GM12801 (cell line): ENCODE data around the gene PGBD2.

ENCODE experiments used
- TF ChIP-seq, protein P1 (sequence below): IDR thresholded peaks from one replicate; pipeline ENCODE4 v1.5.1; 2011; ENCODE audit warnings: control low read depth; ENCODE audit not compliant: insufficient read length; ENCODE audit errors: extremely low read depth

The PGBD2 gene

DNA sequence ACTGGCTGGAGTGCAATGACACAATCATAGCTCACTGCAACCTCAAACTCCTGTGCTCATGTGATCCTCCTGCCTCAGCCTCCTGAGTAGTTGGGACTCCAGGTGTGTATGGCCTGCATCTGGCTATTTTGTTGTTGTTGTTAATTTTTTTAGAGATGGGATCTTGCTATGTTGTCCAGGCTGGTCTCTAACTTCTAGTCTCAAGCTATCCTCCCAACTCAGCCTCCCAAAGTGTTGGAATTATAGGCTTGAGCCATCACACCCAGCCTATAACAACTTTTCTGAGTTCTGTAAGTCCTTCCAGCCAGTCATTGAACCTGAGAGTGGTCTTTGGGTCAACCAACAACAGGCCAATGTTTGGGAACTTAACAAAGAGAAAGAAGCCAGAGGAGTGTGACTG lies 11.2 kb upstream of the PGBD2 start:
- TF ChIP-seq, protein P1, sequence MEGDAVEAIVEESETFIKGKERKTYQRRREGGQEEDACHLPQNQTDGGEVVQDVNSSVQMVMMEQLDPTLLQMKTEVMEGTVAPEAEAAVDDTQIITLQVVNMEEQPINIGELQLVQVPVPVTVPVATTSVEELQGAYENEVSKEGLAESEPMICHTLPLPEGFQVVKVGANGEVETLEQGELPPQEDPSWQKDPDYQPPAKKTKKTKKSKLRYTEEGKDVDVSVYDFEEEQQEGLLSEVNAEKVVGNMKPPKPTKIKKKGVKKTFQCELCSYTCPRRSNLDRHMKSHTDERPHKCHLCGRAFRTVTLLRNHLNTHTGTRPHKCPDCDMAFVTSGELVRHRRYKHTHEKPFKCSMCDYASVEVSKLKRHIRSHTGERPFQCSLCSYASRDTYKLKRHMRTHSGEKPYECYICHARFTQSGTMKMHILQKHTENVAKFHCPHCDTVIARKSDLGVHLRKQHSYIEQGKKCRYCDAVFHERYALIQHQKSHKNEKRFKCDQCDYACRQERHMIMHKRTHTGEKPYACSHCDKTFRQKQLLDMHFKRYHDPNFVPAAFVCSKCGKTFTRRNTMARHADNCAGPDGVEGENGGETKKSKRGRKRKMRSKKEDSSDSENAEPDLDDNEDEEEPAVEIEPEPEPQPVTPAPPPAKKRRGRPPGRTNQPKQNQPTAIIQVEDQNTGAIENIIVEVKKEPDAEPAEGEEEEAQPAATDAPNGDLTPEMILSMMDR: no peak

DNA sequence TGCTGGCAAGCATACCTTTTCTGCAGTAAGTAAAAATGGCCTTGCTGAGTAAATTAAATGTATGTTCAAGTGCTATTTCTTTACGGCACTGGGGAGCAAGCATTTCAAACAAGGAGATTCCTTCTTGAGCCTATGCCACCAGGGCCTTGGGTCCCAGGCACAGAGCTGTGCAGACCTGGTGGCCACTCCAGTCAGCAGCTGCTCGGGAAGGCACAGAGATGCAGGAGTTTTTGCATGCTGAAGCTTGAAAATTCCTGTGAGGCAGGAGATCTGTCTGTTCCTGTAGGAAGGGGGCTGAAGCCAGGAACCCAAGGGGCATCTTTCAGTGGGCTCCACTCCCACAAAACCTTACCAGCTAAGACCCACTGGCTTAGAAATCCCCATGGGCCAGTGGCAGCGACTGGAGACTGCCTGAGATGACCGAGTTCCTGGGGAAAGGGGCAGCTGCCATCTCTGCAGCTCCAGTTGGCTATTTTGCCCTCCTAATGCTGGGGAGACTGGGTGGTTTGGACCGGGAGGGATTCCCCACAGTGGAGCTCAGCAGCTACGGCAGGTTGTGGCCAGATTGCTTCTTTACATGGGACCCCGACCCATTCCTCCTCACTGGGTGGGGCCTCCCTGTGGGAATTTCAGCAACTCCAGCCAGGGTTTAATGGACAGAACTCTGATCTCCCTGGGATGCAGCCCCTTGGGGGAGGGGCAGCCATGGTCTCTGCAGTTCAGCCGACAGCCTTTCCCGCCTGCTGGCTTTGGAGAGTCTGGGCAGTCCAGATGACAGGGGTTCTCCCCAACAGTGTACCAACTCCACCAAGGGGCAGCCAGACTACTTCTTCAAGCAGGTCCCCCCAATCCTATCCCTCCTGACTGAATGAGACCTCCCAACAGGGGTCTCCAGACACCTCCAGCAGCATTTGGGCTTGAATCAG lies 8.4 kb upstream of the PGBD2 start:
- TF ChIP-seq, protein P1: no peak

DNA sequence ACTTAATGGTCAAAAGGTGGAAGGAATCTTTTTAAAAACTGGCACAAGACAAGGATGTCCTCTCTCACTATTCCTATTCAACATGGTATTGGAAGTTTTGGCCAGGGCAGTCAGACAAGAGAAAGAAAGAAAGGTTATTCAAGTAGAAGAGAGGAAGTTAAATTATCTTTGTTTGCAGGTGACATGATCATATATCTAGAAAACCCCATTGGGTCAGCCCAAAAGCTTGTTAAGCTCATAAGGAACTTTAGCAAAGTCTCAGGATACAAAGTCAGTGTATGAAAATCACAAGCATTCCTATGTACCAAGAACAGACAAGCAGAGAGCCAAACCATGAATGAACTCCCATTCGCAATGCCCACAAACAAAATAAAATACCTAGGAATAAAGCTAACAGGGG lies 5.4 kb upstream of the PGBD2 start:
- TF ChIP-seq, protein P1: no peak

DNA sequence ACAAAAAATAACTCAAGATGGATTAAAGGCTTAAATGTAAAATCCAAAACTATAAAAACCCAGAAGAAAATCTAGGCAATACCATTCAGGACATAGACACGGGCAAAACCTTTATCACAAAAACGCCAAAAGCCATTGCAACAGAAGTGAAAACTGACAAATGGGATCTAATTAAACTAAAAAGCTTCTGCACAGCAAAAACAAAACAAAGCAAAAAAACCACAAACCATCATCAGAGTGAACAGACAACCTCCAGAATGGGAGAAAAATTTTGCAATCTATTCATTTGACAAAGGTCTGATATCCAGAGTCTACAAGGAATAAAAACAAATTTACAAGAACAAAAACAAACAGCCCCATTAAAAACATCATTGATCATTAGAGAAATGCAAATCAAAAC lies 4.5 kb upstream of the PGBD2 start:
- TF ChIP-seq, protein P1: no peak

DNA sequence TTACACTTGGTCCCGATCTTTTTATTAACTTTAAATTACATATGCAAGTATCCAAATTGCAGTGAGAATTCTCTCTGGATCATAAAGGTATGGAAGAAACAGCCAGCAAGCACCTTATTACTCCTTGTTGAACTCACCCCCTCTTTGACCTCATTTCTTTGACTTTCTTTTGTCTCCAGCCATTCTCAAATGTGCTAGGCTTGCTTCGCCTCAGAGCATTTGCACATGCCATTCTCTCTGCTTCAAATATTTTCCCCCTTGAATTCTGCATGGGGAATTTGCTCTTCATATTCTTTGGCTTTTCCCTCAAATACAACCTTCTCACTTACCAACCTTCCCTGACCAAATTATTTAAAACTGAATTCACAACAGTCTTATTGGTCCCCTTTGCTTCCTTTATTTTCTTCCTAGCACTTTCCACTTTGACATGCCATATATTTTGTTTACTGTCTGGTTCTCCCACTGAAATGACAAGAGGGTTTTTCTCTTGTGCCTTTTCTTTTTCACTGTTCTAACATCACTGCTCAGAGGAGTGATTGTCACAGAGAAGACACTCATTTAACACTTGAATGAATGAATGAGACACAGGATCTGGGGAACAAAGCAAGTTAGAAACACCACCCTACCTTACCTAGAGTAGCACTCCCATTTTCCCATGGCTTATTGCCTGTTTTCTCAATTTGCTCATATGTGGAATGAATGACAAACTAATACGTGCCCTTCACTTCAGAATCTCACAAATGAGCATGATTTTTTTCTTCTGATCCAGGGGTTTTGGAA lies 1.4 kb upstream of the PGBD2 start:
- TF ChIP-seq, protein P1: no peak

DNA sequence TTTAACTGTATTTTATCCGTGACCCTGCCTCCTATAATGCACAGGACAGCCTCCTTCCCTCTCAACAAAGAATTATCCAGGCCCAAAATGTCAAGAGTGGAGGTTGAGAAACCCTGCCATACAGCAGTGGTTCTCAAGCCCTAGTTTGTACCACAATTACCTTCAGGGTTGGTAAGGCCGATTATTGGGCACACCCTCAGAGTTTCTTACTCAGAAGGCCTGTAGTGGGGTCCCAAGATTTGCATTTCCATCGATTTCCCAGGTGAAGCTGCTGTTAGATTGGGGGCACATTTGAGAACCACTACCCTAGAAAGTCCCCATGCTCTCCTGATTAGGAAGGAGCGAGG lies 400 bp upstream of the PGBD2 start:
- TF ChIP-seq, protein P1: no peak
